ENCODE measurements around the gene PHACTR1.

PHACTR1 gene

GRCh38 chr6:13268913-13269518, 552.4 kb downstream of the PHACTR1 start:
- DNase-seq (ENCODE audit: low spot score): peak; percentile 33

GRCh38 chr6:13272131-13273046, 555.8 kb downstream of the PHACTR1 start:
- DNase-seq (ENCODE audit: low spot score): no peak

GRCh38 chr6:13273202-13273930, 556.8 kb downstream of the PHACTR1 start:
- no peak for DNase-seq (ENCODE audit: low spot score)

GRCh38 chr6:13273931-13274706, 557.6 kb downstream of the PHACTR1 start:
- no peak for DNase-seq (ENCODE audit: low spot score)

GRCh38 chr6:13274707-13275434, 558.3 kb downstream of the PHACTR1 start:
- DNase-seq (ENCODE audit: low spot score): no peak

- DNase-seq (ENCODE audit: low spot score): no peak
Measured at GRCh38 chr6:13275435-13275989, 558.9 kb downstream of the PHACTR1 start.

- DNase-seq (ENCODE audit: low spot score): no peak
Measured at GRCh38 chr6:13277231-13277630, 560.7 kb downstream of the PHACTR1 start.

GRCh38 chr6:13278164-13278563, 561.6 kb downstream of the PHACTR1 start:
- DNase-seq (ENCODE audit: low spot score): no peak

GRCh38 chr6:13278991-13279390, 562.4 kb downstream of the PHACTR1 start:
- DNase-seq (ENCODE audit: low spot score): no peak

- DNase-seq (ENCODE audit: low spot score): no peak
Measured at GRCh38 chr6:13280254-13280653, 563.7 kb downstream of the PHACTR1 start.

GRCh38 chr6:13281686-13282085, 565.1 kb downstream of the PHACTR1 start:
- DNase-seq (ENCODE audit: low spot score): no peak

GRCh38 chr6:13282393-13283069, 566.0 kb downstream of the PHACTR1 start:
- DNase-seq (ENCODE audit: low spot score): no peak

- no peak for DNase-seq (ENCODE audit: low spot score)
Measured at GRCh38 chr6:13283331-13283730, 566.8 kb downstream of the PHACTR1 start.

- no peak for DNase-seq (ENCODE audit: low spot score)
Measured at GRCh38 chr6:13284646-13285045, 568.1 kb downstream of the PHACTR1 start.

GRCh38 chr6:13285705-13286104, 569.1 kb downstream of the PHACTR1 start:
- DNase-seq (ENCODE audit: low spot score): no peak

- no peak for DNase-seq (ENCODE audit: low spot score)
Measured at GRCh38 chr6:13286181-13286580, 569.6 kb downstream of the PHACTR1 start.

GRCh38 chr6:13287104-13287503, 570.5 kb downstream of the PHACTR1 start:
- no peak for DNase-seq (ENCODE audit: low spot score)

GRCh38 chr6:13288481-13288880, 571.9 kb downstream of the PHACTR1 start:
- DNase-seq (ENCODE audit: low spot score): no peak

GRCh38 chr6:13288969-13289391, 572.4 kb downstream of the PHACTR1 start:
- DNase-seq (ENCODE audit: low spot score): no peak

GRCh38 chr6:13289789-13290318, 573.3 kb downstream of the PHACTR1 start:
- DNase-seq (ENCODE audit: low spot score): peak; percentile 55
